Femur (tissue), 1 donor: ENCODE data around the gene PPCDC.

ENCODE experiments used
- DNase-seq: peaks from one replicate; pipeline ENCODE4 v3.0.0-alpha.2; 2017

The PPCDC gene

DNA sequence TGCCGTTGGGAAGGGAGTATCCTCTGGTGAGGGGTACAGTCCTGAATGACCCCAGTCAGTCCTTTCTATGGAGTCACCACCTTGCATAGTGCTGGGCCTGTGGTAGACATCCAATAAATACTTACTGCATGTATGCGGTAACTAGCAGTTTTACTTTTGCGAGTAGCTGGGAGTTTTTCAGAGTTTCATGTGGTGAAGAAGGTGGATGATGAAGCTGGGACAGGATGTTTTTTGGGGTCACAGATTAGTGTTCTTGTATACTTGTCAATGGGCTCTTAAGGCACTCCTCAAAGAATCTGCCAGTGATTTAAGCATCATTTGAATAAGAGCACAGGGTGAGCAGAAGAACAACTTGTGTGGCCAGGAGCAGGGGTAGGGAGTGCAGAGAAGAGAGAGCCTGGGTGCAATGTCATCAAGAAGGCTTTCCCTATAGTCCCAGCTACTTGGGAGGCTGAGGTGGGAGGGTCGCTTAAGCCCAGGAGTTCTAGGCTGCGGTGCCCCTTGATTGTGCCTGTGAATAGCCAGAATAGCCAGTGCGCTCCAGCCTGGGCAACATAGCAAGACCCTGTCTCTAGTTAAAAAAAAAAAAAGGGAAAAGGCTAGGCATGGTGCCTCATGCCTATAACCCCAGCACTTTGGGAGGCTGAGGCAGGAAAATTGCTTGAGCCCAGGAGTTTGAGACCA, 22.1 kb downstream of the PPCDC start:
- no peak for DNase-seq

DNA sequence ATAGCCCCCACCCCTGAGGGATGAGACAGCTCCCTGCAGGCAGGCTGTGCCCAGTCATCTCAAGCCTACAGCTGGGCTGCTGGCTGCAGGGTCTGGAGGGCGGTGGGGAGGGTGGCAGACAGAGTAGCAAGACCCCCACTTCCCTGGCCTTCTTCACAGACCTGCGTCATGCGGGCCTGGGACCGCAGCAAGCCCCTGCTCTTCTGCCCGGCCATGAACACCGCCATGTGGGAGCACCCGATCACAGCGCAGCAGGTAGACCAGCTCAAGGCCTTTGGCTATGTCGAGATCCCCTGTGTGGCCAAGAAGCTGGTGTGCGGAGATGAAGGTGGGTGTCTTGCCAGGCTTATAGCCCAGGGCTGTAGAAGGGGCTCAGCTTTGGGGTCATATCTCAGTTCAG, 25.0 kb downstream of the PPCDC start:
- DNase-seq = no peak

DNA sequence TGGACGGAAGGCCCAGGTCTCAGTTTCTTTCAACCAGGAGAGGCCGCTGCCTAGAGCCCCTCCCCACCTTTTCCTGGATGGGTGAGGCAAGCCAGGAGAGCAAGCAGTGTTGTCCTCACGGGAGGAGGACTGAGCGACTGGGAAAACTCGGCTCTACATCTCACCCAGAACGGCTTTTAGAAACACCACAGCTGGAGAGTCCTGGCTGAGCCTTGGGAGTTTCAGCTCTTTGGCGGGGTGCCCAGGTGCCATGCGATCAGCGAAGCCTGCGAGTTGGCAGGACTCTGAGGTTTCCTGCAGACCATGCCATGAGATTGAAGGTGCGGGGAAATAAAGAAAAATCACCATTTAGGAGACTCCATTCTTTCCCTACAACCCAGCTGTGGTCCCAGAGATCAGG, 26.0 kb downstream of the PPCDC start:
- peak; percentile 73 for DNase-seq

DNA sequence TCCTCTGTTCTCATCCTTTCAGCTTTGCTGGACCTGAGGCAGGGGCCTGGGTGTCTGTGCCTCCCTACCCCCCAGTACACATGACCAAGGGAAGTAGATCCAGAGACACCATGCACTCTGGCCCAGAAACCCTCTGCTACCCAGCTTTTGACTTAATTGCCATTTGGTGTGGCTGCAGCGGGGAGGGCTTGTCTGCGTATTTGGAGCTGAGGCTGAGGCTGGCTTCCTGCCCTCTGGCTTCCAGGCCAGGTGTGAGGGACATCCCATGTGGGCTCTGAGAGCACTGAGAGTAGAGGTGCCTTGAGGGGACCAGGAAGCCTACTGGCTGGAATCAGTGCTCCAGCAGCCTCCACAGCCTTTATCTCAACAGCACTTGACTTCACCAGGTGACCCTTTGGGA, 26.9 kb downstream of the PPCDC start:
- DNase-seq = no peak

DNA sequence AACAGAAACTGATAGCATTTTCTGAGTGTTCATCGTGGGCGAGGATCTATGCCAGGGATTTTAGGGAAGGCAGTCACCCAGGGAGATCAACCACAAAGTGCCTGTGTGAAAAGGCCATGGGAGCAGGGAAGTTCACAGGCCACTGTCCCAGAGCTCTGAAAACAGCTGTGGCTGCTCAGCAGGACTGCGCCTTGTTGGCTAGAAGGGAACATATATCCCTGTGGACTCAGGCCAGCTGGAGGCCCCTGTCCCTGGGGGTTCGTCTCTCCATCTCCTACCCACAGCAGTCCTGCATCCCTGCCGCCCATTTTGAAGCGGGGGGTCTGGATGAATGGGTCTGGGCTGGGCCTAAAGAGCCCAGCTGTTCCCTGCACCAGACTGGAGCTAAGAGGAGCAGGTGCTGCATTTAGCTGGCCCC, 27.8 kb downstream of the PPCDC start:
- DNase-seq = no peak

DNA sequence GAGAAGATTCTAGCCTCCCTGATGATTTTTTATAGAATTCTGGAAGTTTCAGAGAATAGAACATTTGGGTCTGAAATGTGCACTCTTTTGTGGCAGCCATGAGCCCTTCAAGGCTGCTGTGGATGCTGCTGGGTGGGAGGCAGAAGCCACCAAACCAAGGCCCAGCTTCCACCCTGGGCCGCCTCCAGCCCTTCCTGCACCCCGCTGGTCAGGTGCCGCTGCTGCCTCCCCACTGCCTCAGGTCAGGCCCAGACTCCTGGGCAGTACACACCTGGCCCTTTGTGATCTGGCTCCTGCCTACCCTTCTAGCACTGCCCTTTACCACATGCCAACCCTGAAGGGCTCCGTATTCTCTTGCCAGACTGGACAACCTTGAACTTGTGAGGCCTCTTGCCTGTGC, 28.3 kb downstream of the PPCDC start:
- no peak for DNase-seq

DNA sequence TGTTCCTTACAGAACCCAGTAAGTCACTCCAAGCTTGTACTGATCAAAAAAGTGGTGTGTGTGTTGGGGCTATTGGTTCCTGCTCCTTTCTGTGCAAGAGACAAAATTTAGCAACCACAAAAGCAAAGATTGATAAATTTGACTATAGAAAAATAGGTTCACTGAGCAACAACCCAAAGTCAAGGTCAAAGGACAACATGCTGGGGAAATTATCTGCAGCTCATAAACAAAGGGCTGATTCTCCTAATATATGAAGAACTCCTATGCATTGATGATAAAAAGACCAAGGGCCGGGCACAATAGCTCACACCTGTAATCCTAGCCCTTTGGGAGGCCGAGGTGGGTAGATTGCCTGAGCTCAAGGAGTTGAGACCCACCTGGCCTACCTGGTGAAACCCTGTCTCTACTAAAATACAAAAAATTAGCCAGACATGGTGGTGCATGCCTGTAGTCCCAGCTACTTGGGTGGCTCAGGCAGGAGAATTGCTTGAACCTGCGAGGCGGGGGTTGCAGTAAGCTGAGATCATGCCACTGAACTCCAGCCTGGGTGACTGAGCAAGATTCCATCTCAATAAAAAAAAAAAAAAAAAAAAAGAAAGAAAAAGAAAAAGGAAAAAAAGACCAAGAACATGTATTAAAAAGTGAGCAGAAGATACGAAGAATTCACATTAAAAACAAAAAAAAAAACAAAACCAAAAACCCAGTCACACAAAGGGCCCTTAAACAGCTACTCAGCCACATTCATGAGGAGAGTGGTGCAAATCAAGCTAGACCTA, 29.8 kb downstream of the PPCDC start:
- DNase-seq = no peak

DNA sequence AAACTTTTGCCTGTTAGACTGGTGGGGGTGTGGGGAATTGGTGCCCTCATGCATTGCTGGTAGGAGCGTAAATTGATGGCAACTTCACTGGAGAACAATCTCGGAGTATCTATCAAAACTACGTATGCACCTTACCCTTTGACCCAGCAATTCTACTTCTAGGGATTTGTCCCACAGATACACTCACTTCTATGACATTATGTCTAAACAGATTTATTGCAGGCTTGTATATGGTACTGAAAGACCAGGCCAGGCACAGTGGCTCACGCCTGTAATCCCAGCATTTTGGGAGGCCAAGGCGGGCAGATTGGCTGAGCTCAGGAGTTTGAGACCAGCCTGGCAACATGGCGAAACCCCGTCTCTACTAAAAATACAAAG, 30.3 kb downstream of the PPCDC start:
- DNase-seq = no peak

DNA sequence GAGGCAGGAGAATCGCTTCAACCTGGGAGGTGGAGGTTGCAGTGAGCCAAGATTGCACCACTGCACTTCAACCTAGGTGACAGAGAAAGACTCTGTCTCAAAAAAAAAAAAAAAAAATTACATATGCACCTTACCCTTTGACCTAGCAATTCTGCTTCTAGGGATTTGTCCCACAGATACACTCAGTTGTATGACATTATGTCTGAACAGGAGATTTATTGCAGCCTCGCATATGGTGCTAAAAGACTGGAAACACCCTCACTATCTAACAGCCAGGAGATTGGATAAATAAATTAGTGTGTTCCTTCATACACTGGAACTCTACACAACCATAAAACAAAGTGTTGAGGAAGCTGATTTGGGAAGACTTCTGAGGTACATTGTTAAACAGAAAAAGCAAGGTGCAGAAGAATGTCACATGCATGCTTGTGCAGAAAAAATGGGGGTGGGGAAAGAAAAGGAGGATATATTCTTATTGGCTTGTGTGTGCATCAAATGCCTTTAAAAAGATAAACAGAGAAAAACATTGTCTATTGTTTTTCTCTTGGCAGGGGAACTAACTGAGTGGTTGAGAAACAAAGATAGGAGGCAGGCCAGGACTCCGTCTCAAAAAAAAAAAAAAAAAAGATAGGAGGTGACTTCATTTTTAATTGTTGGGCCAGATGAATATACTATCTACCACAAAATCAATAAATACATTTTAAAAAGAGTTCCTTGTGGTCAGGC, 30.9 kb downstream of the PPCDC start:
- DNase-seq = no peak

DNA sequence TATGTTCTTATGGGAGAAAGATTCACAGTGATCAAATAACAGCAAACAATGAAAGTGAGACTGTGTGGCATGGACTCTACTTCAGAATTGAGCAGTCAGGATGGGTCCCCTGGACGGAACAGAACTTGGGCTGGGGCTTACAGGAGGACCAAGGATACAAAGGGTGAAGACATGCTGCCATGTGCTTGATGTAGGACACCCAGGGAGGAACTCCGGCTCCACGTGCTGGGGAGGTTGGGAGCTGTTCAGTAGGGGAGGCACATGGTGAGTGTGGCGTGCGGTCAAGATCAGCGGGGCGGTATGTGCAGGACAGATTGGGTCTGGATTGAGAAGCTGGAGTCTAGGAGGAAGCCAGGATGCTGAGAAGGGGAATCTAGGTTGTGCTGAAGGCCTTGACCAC, 32.6 kb downstream of the PPCDC start:
- no peak for DNase-seq

DNA sequence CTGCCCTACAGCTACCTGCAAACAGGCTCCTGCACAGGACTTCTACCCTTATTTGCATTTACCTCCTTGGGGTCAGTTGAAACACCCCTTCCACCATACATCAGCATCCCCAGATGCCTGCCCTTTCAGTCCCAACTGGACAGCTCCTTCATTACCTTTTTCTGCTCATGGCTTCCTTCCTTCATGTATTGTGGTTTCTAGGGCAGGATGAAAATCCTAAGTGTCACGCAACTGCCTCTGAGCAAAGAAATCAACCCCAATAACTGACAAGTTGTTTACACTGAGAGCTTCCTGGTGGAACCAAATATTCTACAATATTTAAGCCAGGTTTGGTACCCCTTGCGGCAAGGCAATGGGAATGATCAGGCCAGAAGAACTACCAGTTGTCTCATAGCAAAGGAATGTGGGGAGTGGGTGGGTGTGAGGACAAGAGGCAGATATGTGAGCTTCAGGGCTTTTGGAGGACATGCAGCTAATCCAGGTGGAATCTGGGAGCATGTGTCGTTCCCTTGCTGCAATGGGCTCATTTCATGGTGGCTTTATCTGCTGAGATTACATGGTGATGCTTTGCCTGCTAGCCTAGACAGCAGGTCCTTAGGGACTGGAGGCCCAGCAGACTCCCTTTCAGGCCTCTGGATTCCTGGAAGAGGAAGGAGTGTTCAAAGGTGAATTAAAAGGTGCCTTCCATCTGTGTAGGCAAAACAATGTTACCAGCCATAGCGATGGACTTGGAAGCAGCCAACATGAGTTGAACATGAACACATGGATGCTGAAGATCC, 34.9 kb downstream of the PPCDC start:
- no peak for DNase-seq

DNA sequence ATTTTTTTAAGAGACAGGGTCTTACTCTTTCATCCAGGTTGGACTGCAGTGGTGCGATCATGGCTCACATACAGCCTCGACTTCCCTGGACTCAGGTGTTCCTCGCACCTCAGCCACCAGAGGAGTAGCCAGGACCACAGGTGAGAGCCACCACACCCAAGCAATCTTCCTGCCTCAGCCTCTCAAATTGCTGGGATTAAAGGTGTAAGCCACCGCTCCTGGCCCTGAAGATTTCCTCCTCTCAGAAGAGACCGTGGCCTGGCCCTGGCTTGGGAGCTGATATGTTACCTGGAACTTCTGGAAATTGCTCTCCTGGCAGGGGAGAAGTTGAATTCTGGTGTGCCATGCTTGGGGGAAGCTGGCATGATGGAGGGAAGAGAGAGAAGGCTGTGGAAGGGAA, 36.2 kb downstream of the PPCDC start:
- DNase-seq = no peak

DNA sequence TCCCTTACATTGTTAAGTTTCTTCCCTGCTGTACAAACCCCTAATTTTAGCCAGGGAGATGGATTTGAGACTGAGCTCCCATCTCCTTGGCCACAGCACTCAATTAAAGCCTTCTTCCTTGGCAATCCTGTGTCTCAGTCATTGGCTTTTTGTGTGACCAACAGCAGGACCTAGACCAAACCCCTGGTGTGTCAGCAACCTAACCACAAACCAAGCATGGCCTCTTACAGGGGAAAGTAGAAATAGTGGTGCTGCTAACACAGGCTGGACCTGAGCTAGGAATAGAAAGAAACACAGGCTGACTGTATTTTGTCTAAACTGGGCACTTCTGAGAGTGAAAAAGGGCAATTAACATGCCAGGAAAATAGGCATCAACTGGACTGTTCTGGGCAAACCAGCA, 37.9 kb downstream of the PPCDC start:
- DNase-seq = peak; percentile 68

DNA sequence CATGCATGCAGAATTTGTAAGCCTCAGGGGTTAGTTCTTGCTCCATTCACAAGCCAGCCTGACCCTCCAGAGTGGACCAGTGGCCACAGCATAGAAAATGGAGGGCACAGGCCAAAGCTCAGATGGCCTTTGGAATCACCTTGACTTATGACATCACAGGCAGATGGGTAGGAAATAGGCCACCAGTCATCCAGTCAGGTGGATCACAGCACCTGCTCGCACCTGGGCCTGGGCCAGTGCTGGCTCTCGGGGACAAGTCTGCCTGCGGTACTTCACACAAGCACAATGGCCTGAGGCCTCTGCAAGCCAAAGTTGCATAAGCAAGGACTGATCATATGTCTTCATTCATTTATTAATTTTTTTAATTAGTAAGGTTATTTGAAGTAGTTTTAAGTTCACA, 39.3 kb downstream of the PPCDC start:
- no peak for DNase-seq

DNA sequence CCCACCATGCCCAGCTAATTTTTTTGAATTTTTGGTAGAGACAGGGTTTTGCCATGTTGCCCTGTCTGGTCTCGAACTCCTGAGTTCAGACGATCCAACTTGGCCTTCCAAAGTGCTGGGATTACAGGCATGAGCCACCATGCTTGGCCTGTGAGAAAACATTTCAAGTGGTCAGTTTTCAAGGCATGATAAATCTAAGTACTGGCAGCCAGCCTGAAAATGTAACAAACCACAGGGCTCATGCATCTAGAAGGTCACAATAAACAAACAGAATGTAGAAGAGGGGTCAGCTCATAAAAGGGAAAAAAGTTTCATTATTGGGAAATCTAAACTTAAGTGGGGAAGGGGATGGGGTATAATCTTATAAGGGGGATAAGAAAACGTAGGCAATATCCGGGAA, 39.9 kb downstream of the PPCDC start:
- no peak for DNase-seq

DNA sequence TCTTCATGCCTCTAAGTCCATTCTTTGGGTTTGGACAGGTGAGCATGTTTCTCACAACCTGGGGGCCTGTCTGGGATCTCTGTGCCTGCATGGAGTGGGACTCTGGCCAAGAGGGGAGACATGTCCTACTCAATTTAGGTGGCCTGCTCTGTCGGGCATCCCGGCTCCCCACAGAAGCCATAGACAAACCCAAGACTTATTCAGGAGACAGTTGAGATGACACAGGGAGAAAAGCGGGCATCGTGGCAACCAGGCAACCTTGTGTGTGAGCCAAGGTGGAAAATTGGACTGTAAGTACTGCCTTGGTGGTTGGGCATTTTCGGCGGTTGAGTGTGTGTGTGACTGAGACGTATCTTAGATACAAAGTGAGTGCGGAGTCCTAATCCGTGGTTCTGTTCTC, 40.5 kb downstream of the PPCDC start:
- no peak for DNase-seq

DNA sequence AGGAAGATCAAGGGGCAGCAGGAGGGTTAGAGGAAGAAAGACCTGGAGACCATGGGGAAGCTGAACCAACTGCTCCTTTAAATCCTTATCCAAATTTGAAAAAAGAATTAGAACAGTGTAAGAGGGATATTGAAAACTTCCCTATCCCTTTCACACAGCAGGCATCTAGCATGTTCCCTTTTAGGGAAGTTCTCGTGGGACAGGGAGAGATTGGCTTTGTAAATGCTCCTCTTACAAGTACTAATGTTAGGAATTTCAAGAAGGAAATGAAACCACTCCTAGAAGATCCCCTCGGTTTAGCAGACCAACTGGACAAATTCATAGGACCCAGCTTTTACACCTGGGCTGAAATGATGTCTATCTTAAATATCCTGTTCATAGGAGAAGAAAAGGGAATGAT, 41.5 kb downstream of the PPCDC start:
- DNase-seq = no peak

DNA sequence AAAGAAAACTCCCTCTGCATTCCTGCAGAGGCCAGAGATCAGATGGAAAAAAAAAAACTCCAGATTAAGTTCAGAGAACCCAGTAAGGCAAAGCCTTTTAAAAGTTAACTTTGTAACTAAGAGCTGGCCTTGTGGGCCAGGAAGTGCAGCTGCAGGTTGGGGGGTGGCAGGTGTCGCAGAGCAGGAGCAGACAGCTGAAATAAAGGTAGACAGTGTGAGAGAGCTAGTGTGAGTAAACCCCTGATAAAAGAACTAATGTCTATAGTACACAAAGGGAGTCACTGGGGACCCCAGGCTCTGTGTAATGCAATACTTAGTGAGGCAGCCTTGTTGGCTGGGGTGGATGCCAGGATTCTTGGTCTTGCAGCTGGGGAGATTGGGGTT, 42.1 kb downstream of the PPCDC start:
- DNase-seq = no peak

DNA sequence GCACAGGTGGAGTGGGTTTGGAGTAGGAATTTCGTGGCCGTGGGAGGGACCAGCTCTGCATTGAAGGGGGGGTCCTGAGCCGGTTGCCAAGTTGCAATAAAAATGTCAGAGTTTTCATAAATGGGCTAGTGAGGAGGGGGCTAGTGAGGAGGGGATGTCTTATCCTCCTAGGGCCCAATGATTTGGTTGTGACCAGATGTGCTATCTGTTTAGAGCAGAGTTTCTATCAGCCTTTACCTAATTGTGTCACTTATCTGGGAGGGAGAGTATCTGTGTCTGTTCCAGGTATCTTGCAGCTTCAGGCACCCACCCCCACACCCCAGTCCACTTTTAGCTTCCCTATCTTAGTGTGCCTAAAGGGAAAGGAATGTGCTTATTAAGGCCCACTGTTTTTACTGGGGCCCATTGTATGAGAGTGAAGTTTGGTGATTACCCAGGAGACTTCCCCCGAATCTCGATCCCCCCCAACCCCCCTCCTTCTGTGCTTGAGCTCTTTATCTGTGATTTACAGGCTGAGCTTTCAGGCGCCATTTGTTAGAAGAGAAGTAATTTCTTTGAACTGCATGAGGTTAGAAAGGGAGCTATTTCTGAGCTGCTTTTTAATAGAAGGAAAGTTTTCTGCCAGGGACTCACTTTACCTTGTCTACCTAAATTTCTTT, 42.6 kb downstream of the PPCDC start:
- DNase-seq = no peak

DNA sequence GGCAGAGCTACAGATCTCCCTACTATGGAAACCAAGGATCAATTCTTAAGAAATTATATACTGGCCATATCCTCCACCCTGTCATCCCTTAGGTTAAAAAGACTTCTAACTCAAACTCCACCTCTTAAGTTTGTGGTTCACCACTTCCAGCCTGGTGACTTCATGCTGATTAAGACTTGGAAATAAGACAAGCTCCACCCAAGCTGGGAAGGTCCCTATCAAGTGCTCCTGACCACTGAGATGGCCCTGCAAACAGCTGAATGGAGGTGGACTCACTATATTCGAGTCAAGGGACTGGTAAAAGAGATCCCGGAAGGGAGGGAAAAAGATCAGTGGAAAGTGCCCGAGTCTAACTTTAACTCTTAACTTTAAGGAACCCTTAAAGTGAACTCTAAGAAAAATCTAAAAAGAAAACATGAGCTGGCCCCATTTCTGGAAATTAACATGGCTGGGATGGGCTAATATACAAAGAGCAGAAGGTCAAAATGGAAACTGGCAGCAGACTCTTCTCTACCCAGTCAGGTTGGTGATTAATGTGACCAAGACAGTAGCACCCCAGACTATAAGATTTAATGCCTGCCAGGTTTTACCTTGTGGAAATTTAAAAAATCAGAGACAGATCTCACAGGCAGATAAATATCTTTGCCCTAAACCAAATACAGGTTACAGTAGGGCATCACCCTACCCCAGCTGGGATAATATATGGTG, 43.9 kb downstream of the PPCDC start:
- DNase-seq = no peak

DNA sequence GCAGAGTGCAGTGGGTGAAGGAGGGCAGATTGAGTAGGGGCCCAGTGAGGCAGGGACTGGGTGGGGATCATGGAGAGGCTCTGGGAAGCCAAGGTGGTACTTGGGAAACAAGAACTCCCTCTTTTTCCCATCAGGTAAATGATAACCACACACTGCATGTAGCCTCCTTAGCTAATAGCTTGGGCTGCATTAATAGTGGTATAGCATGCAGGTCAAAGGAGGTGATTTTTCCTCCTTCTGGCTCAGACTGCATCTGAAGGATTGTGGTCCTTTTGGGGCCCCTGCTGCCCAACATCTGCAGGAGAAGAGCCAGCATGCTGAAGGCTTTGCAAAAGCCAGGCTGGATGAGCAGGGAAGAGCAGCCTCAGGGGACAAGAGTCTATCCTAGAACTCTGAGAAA, 45.4 kb downstream of the PPCDC start:
- no peak for DNase-seq

DNA sequence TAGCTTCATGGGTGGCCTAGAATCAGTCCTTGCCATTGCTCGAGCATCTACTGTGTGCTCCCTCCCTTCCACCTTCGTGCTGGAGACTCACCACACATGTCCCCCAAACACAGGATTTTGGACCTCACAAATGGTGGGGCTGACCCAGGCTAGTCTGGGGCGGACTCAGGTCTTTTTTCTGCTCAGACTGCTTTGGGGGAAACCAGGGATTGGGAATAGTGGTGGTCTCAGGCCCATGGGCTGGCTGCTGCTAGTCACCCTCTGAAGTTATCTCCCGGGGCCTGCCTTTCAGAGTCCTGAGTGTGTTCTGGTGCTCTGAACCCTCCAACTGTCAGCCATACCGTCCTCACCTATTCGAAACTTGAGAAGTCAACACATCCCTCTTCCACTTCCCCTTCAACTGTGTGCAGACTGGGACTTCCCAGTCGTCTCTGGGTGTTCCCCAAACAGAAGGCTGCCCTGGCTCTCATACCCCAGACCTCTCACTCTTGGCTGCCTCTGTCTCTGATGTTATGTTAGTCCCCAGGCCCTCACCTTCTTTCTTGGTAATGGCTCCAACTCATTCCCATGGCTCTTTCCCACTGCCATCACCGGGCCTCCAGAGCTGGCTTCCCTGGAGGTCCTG, 46.0 kb downstream of the PPCDC start:
- no peak for DNase-seq
